Gastrocnemius medialis (tissue), 4 donors: ENCODE results near the gene NYAP2.

Source experiments
- CTCF ChIP-seq, 5 experiments: fragments of 450-650 bp in 3 of 5; fragments of 200-600 bp in 2 of 5; sonication (generic) in 2 of 5; IDR thresholded peaks in 4 of 5; conservative IDR thresholded peaks in 1 of 5; 1 replicate in 4 of 5; 2 replicates in 1 of 5; pipeline ENCODE4 v1.5.1; 2016 to 2019; ENCODE audit warnings: antibody characterized with exemption in 5 of 5, mild to moderate bottlenecking in 3 of 5, moderate library complexity in 3 of 5
- POLR2A ChIP-seq, 2 donors: fragments of 450-650 bp; IDR thresholded peaks; one replicate each; pipeline ENCODE4 v1.6.1; 2017; ENCODE audit warnings: antibody characterized with exemption in 2 of 2, mild to moderate bottlenecking in 2 of 2, moderate library complexity in 2 of 2

- TF ChIP-seq CTCF (IDR thresholded peaks at IDR 0.05 in 4 of 5, conservative IDR thresholded peaks at IDR 0.05 in 1 of 5) (no peak), POLR2A (IDR thresholded peaks at IDR 0.05) (no peak)
Measured at GRCh38 chr2:225612636-225613035, 213.1 kb downstream of the NYAP2 start.
